ENCODE results near the gene LRRC40. TPM values are rescaled to one million over a fixed set of nuclear protein-coding genes. Genes with fewer than 3 reads are reported as not detected.

The LRRC40 gene
- total RNA-seq, 1 donor = 6.7 TPM

GRCh38 chr1:70134148-70134547, 71.2 kb downstream of the LRRC40 start:
- no peak for DNase-seq (ENCODE audit: low read depth in 2 of 3, low spot score in 2 of 3)

DNA sequence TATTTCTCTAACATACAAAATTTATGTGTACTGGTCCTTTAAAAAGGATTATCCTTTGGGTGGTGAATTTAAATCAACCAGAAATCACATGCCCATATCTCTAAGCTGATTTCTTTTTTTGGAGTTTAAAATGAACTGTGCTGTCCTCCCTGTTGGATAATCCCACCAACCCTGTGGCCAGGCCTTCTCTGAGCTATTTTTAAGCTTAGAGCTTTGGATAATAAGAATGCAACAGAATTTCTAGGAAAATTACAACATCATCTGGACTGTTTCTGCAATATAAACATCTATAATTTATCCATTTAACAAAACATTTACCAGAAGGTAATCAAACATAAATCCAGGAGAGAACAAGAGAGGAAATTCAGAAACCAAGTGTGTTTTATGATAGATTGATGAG, 88.3 kb downstream of the LRRC40 start:
- no peak for DNase-seq (ENCODE audit: low read depth in 2 of 3, low spot score in 2 of 3)

DNA sequence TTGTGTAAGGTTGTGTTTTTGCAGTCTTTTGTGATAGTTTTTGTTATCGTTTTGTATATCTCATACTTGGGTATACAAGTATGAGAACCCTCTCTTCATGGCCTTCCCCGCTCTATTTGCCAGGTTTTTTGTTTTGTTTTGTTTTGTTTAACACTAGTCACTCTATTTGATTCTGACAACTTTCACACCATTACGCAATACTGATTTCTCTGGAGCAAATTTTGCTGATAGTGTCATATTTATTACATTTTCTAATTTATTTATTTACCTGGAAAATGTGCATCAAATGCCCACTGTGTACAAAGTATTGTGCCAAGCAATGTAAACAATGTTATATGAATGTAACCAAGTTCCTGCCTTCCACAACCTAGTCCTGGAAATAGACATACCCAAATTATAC, 90.1 kb downstream of the LRRC40 start:
- DNase-seq (ENCODE audit: low read depth in 2 of 3, low spot score in 2 of 3) = no peak

GRCh38 chr1:70112838-70113237, 92.5 kb downstream of the LRRC40 start:
- no peak for DNase-seq (ENCODE audit: low read depth in 2 of 3, low spot score in 2 of 3)

DNA sequence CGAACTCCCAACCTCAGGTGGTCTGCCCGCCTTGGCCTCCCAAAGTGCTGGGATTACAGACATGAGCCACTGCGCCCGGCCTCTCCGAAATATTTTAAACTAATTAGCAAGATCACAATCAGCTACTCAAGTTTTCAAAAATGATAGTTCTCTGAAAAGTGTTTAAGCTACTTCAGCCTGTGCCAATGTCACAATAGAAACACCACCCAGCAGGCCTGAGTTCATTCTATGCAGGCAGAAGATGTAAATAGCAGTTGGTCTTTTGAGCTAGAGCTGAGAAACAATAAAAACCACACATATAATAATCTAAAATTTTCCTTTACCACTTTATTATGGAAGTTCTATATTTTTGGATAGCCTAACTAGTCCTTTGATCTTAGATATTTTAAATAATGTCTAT, 96.1 kb downstream of the LRRC40 start:
- DNase-seq (ENCODE audit: low read depth in 2 of 3, low spot score in 2 of 3) = no peak

- DNase-seq (ENCODE audit: low read depth in 2 of 3, low spot score in 2 of 3) = no peak
These were observed 101.6 kb downstream of the LRRC40 start for GRCh38 chr1:70103770-70104169.

- DNase-seq (ENCODE audit: low read depth in 2 of 3, low spot score in 2 of 3) = no peak
These were observed 103.6 kb downstream of the LRRC40 start for GRCh38 chr1:70101774-70102173.

DNA sequence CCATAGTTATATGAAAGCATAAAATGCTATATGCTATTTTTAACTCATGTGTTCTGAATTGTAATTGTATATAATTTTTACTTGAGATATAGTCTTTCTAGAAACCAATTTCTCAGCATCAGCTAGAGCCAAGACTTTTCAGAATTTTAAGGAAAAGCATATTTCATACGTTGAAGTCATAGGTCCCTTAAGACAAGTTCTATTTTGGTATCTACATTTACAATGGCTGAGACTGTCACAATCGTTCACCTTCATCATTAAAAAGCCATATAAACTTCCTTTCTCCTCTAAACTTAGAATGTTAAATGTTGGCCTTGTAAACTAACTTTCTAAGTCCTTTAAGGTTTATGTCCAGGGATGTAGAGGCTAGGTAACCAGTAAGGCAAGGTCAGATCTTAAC, 104.1 kb downstream of the LRRC40 start:
- DNase-seq (ENCODE audit: low read depth in 2 of 3, low spot score in 2 of 3) = no peak

Small RNA genes lying within 50 kb of the gene (small RNA-seq; reads per million reads assigned to genes)
- gene RN7SL242P = not detected

Other genes with a start within 250 kb of the LRRC40 start
- 157 TPM for gene SRSF11, start 15.8 kb upstream of the LRRC40 start, total RNA-seq
- gene ANKRD13C, start 149.1 kb upstream of the LRRC40 start, total RNA-seq = 17.8 TPM
- 3.0 TPM for gene CTH, start 205.7 kb upstream of the LRRC40 start, total RNA-seq

Data from hematopoietic multipotent progenitor cell (in vitro differentiated cells).